ENCODE measurements around the gene TNFSF12.
A peak's percentile ranks its signal among the peaks of the same experiment; 100 is the strongest.

TNFSF12 gene

GRCh38 chr17:7572588-7573323 is 23.9 kb downstream of the TNFSF12 start:
- peak; percentile 91 for DNase-seq

DNA sequence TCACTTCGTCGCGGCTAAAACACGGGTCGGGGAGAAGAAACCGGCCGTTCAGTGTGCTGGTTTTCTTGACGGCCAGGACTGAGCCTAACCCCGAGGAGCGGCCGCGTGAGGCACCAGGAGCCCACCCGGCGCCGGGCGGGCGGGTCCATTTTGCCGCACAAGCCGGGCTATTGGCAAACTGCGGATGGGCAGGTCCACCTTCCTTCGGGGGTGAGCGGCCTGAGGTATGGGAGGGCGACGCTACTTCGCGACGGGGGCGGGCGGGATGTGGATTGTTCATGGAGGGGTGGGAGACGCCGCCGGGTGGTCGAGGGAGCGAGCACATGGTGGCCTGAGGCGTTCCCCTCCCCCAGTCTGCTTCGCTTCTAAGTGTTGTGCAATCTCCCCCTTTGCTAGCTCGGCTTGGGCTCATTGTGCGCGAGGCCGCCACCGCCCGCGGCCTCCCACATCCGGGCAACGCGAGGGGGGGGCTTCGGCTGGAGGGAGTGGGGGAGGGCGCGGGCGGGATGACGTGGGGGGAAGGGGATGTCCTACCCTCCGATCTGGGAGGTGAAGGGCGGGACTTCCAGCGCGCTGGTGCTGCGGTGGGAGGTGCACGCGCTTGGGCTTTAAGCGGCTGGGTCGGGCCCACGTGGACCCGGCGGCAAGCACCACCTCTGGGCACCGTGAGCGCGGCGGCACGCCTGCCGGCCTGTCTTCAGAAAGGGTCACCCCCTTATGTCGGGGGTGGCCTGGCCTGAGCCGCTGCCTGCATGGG is 24.6 kb downstream of the TNFSF12 start:
- peak; percentile 77 for DNase-seq

DNA sequence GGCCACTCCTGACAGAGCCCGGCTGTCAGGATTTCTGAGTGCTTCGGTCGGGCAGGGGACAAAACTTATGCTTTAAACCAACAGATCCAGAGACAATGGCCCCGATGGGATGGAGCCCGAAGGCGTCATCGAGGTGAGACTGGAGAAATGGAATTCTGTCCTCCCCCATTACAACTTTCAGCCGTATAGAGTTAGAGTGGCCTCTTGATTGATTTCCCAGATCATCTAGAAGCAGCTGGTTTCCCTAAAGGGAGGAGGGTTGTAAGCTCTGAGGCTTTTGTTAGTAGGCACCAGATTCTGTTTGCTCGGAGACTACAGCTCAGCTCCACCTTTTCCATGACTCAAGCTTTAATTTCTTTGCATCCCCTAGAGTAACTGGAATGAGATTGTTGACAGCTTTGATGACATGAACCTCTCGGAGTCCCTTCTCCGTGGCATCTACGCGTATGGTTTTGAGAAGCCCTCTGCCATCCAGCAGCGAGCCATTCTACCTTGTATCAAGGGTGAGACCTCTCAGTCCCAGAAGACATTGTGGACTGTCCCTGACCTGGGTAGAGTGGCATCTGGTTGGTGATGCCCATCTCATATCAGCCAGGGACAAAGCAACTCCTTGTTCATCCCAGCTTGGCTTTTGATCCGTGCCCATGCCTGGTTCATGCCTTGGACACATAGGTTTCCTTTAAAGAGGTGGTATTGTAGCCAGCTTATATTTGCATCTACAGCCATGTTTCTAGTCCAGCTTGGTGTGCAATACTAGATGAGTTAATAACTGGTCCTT is 25.5 kb downstream of the TNFSF12 start:
- no peak for DNase-seq

GRCh38 chr17:7575481-7575883 is 26.6 kb downstream of the TNFSF12 start:
- DNase-seq: no peak

GRCh38 chr17:7575959-7576358 is 27.1 kb downstream of the TNFSF12 start:
- DNase-seq: no peak

- DNase-seq: no peak
Measured at GRCh38 chr17:7576432-7576937, 27.6 kb downstream of the TNFSF12 start.

GRCh38 chr17:7577327-7578199 is 28.7 kb downstream of the TNFSF12 start:
- no peak for DNase-seq

- DNase-seq: peak; percentile 81
Measured at GRCh38 chr17:7579001-7579833, 30.4 kb downstream of the TNFSF12 start, which contains the start of gene CD68. Gene CD68, plus strand, starts transcription at chr17:7579638. Its CDS starts 40 bp downstream, at chr17:7579678.

- no peak for DNase-seq
Measured at GRCh38 chr17:7579834-7580603, 31.2 kb downstream of the TNFSF12 start.

DNA sequence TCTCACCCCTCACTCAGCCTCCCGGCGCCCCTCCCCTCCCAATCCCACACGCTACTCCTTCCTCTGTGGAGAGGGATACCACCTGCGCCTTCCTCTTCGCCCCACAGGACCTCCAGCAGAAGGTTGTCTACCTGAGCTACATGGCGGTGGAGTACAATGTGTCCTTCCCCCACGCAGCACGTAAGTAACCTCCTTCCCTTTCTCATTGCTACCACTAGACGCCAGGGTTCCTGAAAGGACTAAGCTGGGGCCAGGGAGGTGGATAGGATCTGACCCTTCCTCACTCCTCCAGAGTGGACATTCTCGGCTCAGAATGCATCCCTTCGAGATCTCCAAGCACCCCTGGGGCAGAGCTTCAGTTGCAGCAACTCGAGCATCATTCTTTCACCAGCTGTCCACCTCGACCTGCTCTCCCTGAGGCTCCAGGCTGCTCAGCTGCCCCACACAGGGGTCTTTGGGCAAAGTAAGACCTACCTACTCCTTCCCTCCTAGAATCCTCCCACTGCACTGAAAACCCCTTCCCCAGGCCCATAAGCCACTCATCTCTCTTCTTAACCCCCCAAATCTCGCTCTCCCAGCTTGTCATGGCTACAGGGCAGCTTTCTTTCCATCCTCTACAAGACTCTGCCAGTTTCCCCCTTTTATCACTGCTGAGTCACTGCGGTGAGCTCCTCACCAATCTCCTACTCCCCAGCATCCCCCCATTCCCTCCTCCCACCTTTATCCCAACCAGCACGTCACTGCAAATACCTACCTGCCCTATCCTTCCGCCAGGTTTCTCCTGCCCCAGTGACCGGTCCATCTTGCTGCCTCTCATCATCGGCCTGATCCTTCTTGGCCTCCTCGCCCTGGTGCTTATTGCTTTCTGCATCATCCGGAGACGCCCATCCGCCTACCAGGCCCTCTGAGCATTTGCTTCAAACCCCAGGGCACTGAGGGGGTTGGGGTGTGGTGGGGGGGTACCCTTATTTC is 32.0 kb downstream of the TNFSF12 start:
- no peak for DNase-seq

DNA sequence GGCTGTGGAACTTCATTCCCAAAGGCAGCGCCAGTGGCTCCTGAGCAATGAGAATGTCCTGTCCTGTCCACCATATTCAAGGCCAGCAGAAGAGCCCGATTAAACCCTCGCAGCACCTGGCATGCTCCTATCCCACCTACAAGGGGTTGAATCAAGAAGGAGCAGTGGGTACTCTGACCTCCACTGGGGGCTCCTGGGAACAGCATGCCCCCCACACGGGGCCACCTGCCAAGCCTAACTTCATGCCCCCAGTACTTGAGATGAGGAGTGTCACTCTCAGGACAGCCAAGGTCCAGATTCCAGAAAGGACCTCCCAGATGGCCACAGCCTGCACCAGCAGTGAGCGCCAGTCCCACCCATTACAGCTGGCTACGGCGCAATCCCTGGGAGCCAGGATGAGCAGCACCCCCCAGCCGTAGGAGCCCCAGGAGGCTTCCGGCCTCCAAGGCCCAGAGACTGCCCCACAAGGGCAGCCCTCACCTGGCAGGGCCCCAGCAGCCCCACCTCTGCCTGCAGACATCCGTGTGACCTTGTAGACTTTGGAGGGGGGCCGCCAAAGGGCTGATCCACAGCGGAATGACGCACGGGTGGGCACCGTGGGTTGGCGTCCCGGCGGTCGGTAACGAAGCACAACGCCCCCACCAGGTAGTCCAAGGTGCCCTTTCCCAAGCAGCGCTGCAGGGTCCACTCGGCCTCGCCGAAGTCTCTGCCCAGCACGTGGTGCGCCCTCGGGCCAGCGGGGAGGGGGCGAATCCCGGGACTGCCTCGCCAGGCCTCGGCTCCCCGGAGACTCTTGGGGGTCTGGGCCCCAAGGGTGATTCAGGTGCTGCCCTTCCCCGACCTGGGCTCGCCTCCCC is 33.8 kb downstream of the TNFSF12 start:
- DNase-seq: no peak

DNA sequence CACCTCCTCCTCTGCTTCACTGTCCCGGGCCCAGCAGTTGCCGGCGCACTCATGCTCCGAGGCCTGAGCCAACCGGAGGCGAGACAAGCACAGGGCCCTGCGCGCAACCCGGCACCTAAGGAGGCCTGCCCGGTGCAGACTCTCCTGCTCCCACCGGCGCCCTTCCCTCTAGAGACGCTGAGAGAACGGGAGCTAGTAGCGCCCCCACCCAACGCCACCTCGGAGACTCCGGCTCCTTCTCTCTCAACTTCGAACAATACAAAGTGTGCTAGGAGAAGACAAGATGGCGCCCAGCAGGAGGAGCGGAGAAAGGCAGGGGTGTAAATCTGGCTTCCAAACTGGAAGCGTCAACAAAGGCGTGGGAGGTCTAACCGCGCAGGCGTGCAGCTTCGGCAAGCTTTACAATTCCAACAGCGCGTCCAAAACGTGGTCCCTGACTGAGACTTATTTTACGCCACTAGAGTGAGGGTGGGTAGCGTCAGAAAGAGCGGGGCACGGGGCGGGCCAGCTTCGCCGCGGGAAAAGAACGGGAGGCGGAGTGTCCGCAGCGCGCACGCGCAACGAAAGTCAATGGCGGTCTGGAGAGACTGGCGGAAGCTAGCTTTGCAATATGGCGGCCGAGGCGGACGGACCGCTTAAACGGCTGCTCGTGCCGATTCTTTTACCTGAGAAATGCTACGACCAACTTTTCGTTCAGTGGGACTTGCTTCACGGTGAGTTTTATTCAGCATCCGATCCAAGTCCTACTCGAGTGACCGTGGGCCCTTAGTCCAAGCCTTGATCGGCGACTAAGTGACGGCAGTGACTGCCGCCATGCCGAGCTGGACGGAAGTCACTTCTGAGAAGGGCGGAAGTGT is 34.6 kb downstream of the TNFSF12 start, which contains the start of gene MPDU1:
TSS of gene MPDU1 (plus strand) at position 600 of the 857 bp plus-strand sequence. CDS start at position 611, 11 bp downstream.
- DNase-seq: peak; percentile 75

DNA sequence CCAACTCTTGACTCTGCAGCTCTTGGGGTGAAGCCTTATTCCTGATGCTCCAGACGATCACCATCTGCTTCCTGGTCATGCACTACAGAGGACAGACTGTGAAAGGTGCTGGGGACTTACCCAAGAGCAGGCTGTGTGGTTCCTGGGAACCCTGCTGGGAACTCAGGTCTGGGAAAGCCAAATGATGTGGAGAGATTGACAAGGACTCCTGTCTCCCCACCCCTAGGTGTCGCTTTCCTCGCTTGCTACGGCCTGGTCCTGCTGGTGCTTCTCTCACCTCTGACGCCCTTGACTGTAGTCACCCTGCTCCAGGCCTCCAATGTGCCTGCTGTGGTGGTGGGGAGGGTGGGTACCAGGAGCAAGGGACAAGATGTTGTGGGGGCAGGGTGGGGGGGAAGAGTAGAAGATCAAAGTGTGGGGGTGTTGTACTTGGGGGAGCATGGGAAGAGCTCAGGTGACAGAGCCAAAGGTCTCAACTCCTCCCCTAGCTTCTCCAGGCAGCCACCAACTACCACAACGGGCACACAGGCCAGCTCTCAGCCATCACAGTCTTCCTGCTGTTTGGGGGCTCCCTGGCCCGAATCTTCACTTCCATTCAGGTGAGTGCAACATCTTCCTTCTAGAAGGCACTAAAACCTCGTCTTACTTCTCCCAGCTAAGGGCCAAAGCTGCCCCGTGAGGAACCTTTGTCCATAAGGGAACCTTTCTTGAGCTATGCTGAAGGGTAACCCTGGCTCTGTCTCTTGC is 38.0 kb downstream of the TNFSF12 start:
- peak; percentile 84 for DNase-seq

GRCh38 chr17:7587420-7588151 is 38.7 kb downstream of the TNFSF12 start:
- no peak for DNase-seq

DNA sequence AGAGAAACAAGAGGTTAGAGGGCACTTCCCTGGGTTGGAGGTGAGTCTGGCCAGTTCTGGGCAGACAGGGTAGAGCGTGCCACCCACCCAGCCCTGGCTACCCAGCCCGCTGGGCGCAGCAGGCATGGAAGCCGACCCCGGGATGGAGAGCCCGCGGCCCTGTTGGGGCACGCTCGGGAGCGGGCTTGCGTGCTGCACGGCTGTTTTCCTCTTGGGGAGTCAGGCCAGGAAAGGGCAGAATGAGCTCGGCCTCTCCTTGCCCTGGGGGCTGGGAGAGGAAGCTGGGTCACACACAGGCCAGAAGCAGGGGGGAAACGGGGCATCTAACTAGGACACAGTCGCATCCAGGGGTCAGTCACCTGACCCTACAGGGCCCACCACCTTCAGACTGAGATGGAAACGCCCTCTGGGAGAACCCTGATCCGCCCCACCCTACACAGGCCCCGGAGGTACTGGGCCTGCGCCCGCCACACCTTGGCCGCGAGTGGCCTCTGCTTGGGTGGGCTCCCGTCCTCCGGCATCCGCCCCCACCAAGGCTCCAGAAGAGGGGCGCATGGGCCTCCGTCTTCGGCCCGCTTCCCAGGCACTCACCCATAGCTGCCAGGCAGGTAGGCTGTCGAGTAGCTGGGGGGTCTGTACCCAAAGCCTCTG is 39.8 kb downstream of the TNFSF12 start:
- no peak for DNase-seq

Measured in 8988T (cell line).